Measurements from ENCODE around the gene CMSS1.

The CMSS1 gene

DNA sequence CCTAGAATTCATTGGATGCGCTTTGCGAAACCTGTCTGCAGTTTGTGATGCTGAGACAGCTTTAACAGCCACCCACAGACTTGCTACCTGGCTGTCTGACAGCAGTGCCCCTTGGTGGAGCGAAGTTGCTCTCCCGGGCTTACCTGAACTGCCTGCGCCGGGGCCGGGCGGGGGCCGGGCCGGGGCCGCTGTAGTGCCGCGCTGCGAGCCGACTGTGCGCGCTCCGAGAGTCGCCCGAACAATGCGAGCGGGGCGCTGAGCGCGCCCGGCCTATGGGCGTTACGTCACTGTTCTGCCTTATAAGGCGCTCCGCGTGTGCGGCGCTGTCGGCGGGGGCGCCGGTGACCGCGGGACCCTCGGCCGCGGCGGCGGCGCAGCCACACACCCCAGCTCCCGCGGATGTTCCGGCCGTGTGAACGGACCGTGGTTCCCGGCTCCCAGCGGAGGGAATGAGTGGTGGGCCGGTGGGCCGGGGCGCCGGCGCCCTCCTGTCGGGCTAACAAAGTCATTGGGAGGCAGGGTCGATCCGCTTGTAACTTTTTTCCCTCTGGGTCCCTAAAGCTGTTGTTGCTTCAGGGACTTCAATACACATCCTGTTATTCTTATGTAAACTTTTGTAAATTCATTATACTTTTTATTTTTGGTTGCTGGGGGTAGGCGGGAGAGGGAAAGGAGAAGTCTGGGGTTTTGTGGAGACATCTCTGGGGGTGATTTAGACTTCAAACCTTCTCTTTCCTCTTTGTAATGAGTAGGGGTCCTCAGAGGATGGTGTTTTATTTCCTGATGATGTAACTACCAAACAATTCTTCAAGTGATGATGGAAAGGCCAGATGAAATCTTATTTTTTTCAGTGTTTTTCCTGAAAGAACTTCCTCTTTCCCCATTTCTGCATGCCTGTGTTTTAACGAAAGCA lies 58.5 kb downstream of the CMSS1 start:
- DNase-seq (ENCODE audit: low read depth), result peak; percentile 73
- TF ChIP-seq, protein P1, sequence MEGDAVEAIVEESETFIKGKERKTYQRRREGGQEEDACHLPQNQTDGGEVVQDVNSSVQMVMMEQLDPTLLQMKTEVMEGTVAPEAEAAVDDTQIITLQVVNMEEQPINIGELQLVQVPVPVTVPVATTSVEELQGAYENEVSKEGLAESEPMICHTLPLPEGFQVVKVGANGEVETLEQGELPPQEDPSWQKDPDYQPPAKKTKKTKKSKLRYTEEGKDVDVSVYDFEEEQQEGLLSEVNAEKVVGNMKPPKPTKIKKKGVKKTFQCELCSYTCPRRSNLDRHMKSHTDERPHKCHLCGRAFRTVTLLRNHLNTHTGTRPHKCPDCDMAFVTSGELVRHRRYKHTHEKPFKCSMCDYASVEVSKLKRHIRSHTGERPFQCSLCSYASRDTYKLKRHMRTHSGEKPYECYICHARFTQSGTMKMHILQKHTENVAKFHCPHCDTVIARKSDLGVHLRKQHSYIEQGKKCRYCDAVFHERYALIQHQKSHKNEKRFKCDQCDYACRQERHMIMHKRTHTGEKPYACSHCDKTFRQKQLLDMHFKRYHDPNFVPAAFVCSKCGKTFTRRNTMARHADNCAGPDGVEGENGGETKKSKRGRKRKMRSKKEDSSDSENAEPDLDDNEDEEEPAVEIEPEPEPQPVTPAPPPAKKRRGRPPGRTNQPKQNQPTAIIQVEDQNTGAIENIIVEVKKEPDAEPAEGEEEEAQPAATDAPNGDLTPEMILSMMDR (IDR thresholded peaks at IDR 0.05; ENCODE audit: insufficient read depth, low read depth, low read length, missing control alignments), result no peak
- peak overlapping the region; percentile 60 for H3K4me3 ChIP-seq (ENCODE audit: low read depth, low read length)

DNA sequence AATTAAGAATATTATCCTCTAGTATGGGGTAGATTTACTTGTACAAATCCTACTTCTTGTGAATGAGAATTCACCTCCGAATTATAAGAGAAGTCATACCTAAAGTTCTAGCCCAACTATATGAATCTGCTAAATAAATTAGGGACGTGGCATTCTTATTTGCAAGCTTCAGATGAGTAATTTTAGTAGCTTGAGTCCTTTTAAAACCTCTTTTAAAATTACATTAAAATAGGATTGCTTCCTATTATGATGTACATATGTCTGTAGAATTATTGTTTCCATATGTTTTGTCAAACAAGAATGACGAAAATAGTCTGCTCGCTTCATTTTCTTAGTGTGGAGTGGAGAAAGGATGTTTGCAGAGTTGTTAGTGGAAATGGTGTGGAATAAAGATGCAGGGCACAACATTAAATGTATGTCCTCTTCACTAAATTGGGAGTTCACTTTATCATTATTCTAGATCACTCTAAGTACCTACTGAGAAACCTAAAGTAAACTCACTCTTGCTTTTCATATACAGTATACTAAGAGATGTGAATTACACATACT lies 59.4 kb downstream of the CMSS1 start:
- TF ChIP-seq, protein P1 (IDR thresholded peaks at IDR 0.05; ENCODE audit: insufficient read depth, low read depth, low read length, missing control alignments), result no peak
- no peak overlapping the region for H3K4me3 ChIP-seq (ENCODE audit: low read depth, low read length)
- no peak for DNase-seq (ENCODE audit: low read depth)

DNA sequence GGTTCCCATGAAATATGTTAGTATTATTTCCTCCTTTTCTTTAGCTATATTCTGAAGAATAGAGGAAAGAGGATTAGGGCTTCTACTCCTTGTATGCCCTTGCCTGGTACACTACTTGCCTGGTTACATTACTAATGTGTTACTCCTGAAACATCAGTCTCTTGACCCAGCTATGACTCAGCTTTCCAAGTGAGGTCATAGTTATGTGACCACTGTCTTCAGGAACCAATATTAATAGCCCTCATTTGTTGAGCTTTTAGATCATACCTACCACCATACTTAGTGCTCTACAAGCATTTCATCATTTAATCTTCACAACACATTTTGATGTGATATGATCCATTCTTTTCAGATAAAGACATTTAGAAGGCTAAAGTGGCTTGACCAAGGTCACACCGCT lies 60.3 kb downstream of the CMSS1 start:
- peak; percentile 42 for DNase-seq (ENCODE audit: low read depth)
- H3K4me3 ChIP-seq (ENCODE audit: low read depth, low read length), result no peak overlapping the region
- TF ChIP-seq, protein P1 (IDR thresholded peaks at IDR 0.05; ENCODE audit: insufficient read depth, low read depth, low read length, missing control alignments), result no peak

DNA sequence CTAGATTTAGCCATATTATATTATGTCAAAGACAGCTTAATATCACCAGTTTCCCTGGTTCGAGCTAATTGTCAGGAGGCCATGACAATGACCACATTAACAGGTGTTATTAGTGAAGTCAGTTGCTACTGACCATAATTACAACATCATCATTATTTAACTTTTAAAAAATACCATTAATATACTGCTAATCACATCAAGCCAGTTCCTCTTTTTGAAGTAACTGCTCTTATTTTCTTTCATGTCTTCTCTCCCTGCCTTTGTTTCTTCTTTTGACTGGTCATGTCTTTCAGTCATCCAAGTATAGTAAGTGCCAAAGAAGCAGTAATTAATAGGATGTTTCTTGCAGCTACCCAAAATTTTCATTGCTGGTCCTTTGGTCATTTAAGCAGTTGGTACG lies 61.6 kb downstream of the CMSS1 start:
- no peak overlapping the region for H3K4me3 ChIP-seq (ENCODE audit: low read depth, low read length)
- no peak for DNase-seq (ENCODE audit: low read depth)
- TF ChIP-seq, protein P1 (IDR thresholded peaks at IDR 0.05; ENCODE audit: insufficient read depth, low read depth, low read length, missing control alignments), result no peak

GRCh38 chr3:99881121-99881524 lies 63.5 kb downstream of the CMSS1 start:
- DNase-seq (ENCODE audit: low read depth), result no peak
- H3K4me3 ChIP-seq (ENCODE audit: low read depth, low read length), result no peak overlapping the region
- TF ChIP-seq, protein P1 (IDR thresholded peaks at IDR 0.05; ENCODE audit: insufficient read depth, low read depth, low read length, missing control alignments), result no peak

DNA sequence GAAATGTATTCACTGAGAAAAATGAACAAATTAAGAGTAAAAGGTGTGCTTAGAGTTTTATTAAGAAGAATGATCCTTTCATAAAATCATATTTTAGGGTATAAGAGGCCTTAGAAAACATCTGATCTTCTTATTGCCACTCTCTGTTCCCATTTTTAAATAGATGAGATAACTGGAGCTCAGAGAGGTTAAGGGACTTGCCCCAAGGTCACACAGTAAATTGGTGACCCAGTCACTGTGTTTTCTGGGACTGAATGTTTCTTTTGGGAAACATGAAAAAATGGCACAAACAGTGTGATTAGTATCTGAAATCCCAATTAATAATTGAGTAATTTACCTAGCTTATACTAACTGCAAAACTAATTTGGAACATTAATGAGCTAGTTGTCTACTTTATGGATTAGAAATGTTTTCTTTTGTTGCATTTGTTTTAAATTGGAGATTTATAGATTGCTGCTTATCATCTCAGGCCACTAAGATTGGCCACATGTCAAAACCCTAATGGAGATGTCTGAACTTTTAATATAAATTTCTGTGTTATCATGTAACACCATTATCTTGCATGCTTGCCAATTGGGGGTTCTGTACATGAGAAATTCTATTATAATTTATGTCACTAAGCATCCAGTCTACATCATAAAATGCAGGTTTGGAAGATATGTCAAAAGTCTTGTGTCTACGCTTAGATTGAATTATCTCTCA lies 64.9 kb downstream of the CMSS1 start:
- TF ChIP-seq, protein P1 (IDR thresholded peaks at IDR 0.05; ENCODE audit: insufficient read depth, low read depth, low read length, missing control alignments), result no peak
- no peak for DNase-seq (ENCODE audit: low read depth)
- H3K4me3 ChIP-seq (ENCODE audit: low read depth, low read length), result no peak overlapping the region

Data from GM12865 (cell line).